ENCODE results near the gene BMP8A. TPM values are rescaled to one million over a fixed set of nuclear protein-coding genes. Genes with fewer than 3 reads are reported as not detected.

Gene BMP8A
- total and polyA plus RNA-seq, 10 of the 15 experiments (the other 5 are each of a cell fraction or from before 2014, with no cell fraction given): not detected

GRCh38 chr1:39484564-39484963 lies 6.9 kb upstream of the BMP8A start:
- POLR2A ChIA-PET: no interaction called here
- intact Hi-C loops (cut with micrococcal nuclease; ENCODE audit: unreplicated experiment): no loop called here

GRCh38 chr1:39485046-39485803 lies 6.2 kb upstream of the BMP8A start:
- Histone ChIP-seq H3K4me1 (ENCODE audit: control insufficient read depth, insufficient read depth, low read length) (no peaks in the 10 kb centered on the region), H3K9ac (ENCODE audit: control insufficient read depth, insufficient read depth, low read length) (no peak overlapping the region), H3K4me2 (ENCODE audit: control insufficient read depth, insufficient read depth) (no peak overlapping the region), H3K9me3 (replicated peaks; ENCODE audit: control insufficient read depth, insufficient read depth, low read length) (no peaks in the 10 kb centered on the region), H2AFZ (ENCODE audit: control insufficient read depth, low read depth, low read length) (no peak overlapping the region), H3K27me3 (replicated peaks in 1 of 2; ENCODE audit: control insufficient read depth in 2 of 2, insufficient read depth in 2 of 2, low read length in 1 of 2) (no peaks in the 10 kb centered on the region), H3K79me2 (ENCODE audit: control insufficient read depth, insufficient read depth, low read length) (no peaks in the 10 kb centered on the region), H4K20me1 (ENCODE audit: control insufficient read depth, insufficient read depth) (no peaks in the 10 kb centered on the region), H3K4me3 (no peak overlapping the region), H3K36me3 (ENCODE audit: control insufficient read depth in 2 of 2, insufficient read depth in 2 of 2, low read length in 1 of 2) (peaks cover 5 to 41% of the 10 kb centered on the region in 2 experiments), H3K27ac (ENCODE audit: control insufficient read depth, insufficient read depth) (no peak overlapping the region)
- DNase-seq (ENCODE audit: low read depth, low spot score): no peak
- intact Hi-C loops (cut with micrococcal nuclease; ENCODE audit: unreplicated experiment): loop anchor here (5.0 kb wide), 1 partner anchor 52 kb away; no protein-coding TSS in a partner anchor
- 92% methylated on average over 14 of the region's 14 CpGs for WGBS (ENCODE audit: insufficient coverage, insufficient replicate concordance, low lambda C conversion rate, missing lambda C conversion rate)
- FAIRE-seq: no peak
- ChIA-PET SMC1A (ENCODE audit: uncharacterized antibody, unreplicated experiment) (interaction anchor here (0.6 kb wide), 1 partner anchor 27 kb away, joined by 3 read pairs; no protein-coding TSS in a partner anchor), RAD21 (ENCODE audit: unreplicated experiment) (no interaction called here), POLR2A (no interaction called here), CTCF (interaction anchor here (1.0 kb wide), 1 partner anchor 14 kb away, joined by 3 read pairs; no protein-coding TSS in a partner anchor)
- in situ Hi-C loops (cut with MboI): loop anchor here (5.0 kb wide), 1 partner anchor 52 kb away; no protein-coding TSS in a partner anchor
- BruUV-seq (replicated peaks): no TSS peak
- TF ChIP-seq BRCA1 (IDR thresholded peaks at IDR 0.05; ENCODE audit: low read depth, low read length): no peak
- no peak for TF ChIP-seq SIX5 (IDR thresholded peaks at IDR 0.05; ENCODE audit: low read depth, low read length, severe bottlenecking)
- no peak for TF ChIP-seq NR2C2 (IDR thresholded peaks at IDR 0.05; ENCODE audit: borderline replicate concordance, control insufficient read depth, insufficient read length, low read depth)
- TF ChIP-seq SRF (IDR thresholded peaks at IDR 0.05; ENCODE audit: low read depth in 2 of 2, low read length in 2 of 2): no peak
- ATAC-seq: no peak

More at GRCh38 chr1:39484564-39484963, 6.9 kb upstream of the BMP8A start:
- RAD21 ChIA-PET (ENCODE audit: unreplicated experiment): no interaction called here
- no peak overlapping the region for H3K4me3 ChIP-seq
- ATAC-seq (no peak), DNase-seq (ENCODE audit: low read depth, low spot score) (no peak), FAIRE-seq (no peak)
- H3K9me3 ChIP-seq (replicated peaks; ENCODE audit: control insufficient read depth, insufficient read depth, low read length): no peaks in the 10 kb centered on the region
- no peak overlapping the region for H3K27ac ChIP-seq (ENCODE audit: control insufficient read depth, insufficient read depth)
- no TSS peak for BruUV-seq (replicated peaks)
- in situ Hi-C loops (cut with MboI): no loop called here
- SMC1A ChIA-PET (ENCODE audit: uncharacterized antibody, unreplicated experiment): no interaction called here
- no peak overlapping the region for H2AFZ ChIP-seq (ENCODE audit: control insufficient read depth, low read depth, low read length)
- H3K9ac ChIP-seq (ENCODE audit: control insufficient read depth, insufficient read depth, low read length): no peak overlapping the region
- WGBS (ENCODE audit: insufficient coverage, insufficient replicate concordance, low lambda C conversion rate, missing lambda C conversion rate): 94% methylated on average over 7 of the region's 7 CpGs
- CTCF ChIA-PET: interaction anchor here (1.0 kb wide), 1 partner anchor 14 kb away, joined by 3 read pairs; no protein-coding TSS in a partner anchor
- TF ChIP-seq JUND (IDR thresholded peaks at IDR 0.05; ENCODE audit: low read depth, low read length): no peak
- no peaks in the 10 kb centered on the region for H3K79me2 ChIP-seq (ENCODE audit: control insufficient read depth, insufficient read depth, low read length)
- peaks cover 5 to 47% of the 10 kb centered on the region in 2 experiments for H3K36me3 ChIP-seq (ENCODE audit: control insufficient read depth in 2 of 2, insufficient read depth in 2 of 2, low read length in 1 of 2)
- no peaks in the 10 kb centered on the region for H3K4me1 ChIP-seq (ENCODE audit: control insufficient read depth, insufficient read depth, low read length)
- H3K4me2 ChIP-seq (ENCODE audit: control insufficient read depth, insufficient read depth): no peak overlapping the region
- H3K27me3 ChIP-seq (replicated peaks in 1 of 2; ENCODE audit: control insufficient read depth in 2 of 2, insufficient read depth in 2 of 2, low read length in 1 of 2): no peaks in the 10 kb centered on the region
- H4K20me1 ChIP-seq (ENCODE audit: control insufficient read depth, insufficient read depth): no peaks in the 10 kb centered on the region

All from GM12878 (cell line).